ENCODE measurements around the gene ARHGAP29. TPM values are rescaled to one million over a fixed set of nuclear protein-coding genes. Genes with fewer than 3 reads are reported as not detected.

ARHGAP29 gene
- total RNA-seq, 1 donor from 2014 or later: 35.1 TPM

- intact Hi-C loops (cut with DNase I): no loop called here
- Histone ChIP-seq H3K4me3 (no peak overlapping the region), H3K4me1 (no peaks in the 10 kb centered on the region), H3K27ac (no peak overlapping the region), H3K9me3 (no peaks in the 10 kb centered on the region), H3K27me3 (no peaks in the 10 kb centered on the region), H3K36me3 (peaks cover 13 to 32% of the 10 kb centered on the region in 2 donors)
- DNase-seq (ENCODE audit: low spot score in 2 of 2): no peak
- no peak for TF ChIP-seq CTCF (IDR thresholded peaks at IDR 0.05)
Observed at GRCh38 chr1:94205639-94206038, 31.7 kb downstream of the ARHGAP29 start.

GRCh38 chr1:94202241-94202640 lies 35.1 kb downstream of the ARHGAP29 start:
- Histone ChIP-seq H3K4me1 (no peaks in the 10 kb centered on the region), H3K36me3 (peaks cover 13 to 24% of the 10 kb centered on the region in 2 donors)
- no peak for DNase-seq (ENCODE audit: low spot score in 2 of 2)

GRCh38 chr1:94199398-94199797 lies 38.0 kb downstream of the ARHGAP29 start:
- no peak overlapping the region for H3K4me3 ChIP-seq
- H3K27ac ChIP-seq: no peak overlapping the region
- peaks cover 13 to 20% of the 10 kb centered on the region in 2 donors for H3K36me3 ChIP-seq
- DNase-seq (ENCODE audit: low spot score in 2 of 2): no peak
- intact Hi-C loops (cut with DNase I): loop anchor here (1.0 kb wide), 1 partner anchor 25 kb away; no protein-coding TSS in a partner anchor
- no peaks in the 10 kb centered on the region for H3K27me3 ChIP-seq
- no peaks in the 10 kb centered on the region for H3K9me3 ChIP-seq
- no peak for TF ChIP-seq CTCF (IDR thresholded peaks at IDR 0.05)
- no peaks in the 10 kb centered on the region for H3K4me1 ChIP-seq

More at GRCh38 chr1:94202241-94202640, 35.1 kb downstream of the ARHGAP29 start:
- Histone ChIP-seq H3K9me3 (no peaks in the 10 kb centered on the region), H3K27ac (no peak overlapping the region), H3K4me3 (no peak overlapping the region), H3K27me3 (no peaks in the 10 kb centered on the region)
- intact Hi-C loops (cut with DNase I): no loop called here
- no peak for TF ChIP-seq CTCF (IDR thresholded peaks at IDR 0.05)

- no peak for DNase-seq (ENCODE audit: low spot score in 2 of 2)
- Histone ChIP-seq H3K27ac (no peak overlapping the region), H3K9me3 (no peaks in the 10 kb centered on the region), H3K36me3 (peaks cover 2 to 6% of the 10 kb centered on the region in 2 donors), H3K27me3 (no peaks in the 10 kb centered on the region), H3K4me1 (no peaks in the 10 kb centered on the region), H3K4me3 (no peak overlapping the region)
- intact Hi-C loops (cut with DNase I): no loop called here
- TF ChIP-seq CTCF (IDR thresholded peaks at IDR 0.05): no peak
Observed at GRCh38 chr1:94194079-94194865, 43.1 kb downstream of the ARHGAP29 start.

GRCh38 chr1:94193128-94193527 lies 44.3 kb downstream of the ARHGAP29 start:
- intact Hi-C loops (cut with DNase I): no loop called here
- DNase-seq (ENCODE audit: low spot score in 2 of 2): no peak
- H3K9me3 ChIP-seq: no peaks in the 10 kb centered on the region

More at GRCh38 chr1:94193128-94193527, 44.3 kb downstream of the ARHGAP29 start:
- no peaks in the 10 kb centered on the region for H3K4me1 ChIP-seq
- H3K36me3 ChIP-seq: peaks cover 7 to 17% of the 10 kb centered on the region in 2 donors
- H3K27ac ChIP-seq: no peak overlapping the region
- no peak for TF ChIP-seq CTCF (IDR thresholded peaks at IDR 0.05)
- no peak overlapping the region for H3K4me3 ChIP-seq
- no peaks in the 10 kb centered on the region for H3K27me3 ChIP-seq

Measured in ascending aorta (tissue), 2 donors.